Osteoblast (primary cell): ENCODE results near the gene RTF2. TPM values are rescaled to one million over a fixed set of nuclear protein-coding genes. Genes with fewer than 3 reads are reported as not detected.
"Not testable (repeated sequence)": the region's sequence is repeated elsewhere in the genome, so short reads cannot be mapped to it uniquely, and the experiment has no call there.

Source experiments
- DNase-seq: peaks from one replicate; pipeline ENCODE4 v3.0.0; 2011; ENCODE audit warnings: low spot score, mixed read lengths; ENCODE audit not compliant: insufficient read length; ENCODE audit errors: missing footprints
- H2AFZ ChIP-seq: 2 replicates; pipeline ENCODE4 v1.6.0; 2011; ENCODE audit warnings: mild to moderate bottlenecking, low read length
- H3K27ac ChIP-seq: 2 replicates; pipeline ENCODE4 v1.5.1; 2011; ENCODE audit warnings: mild to moderate bottlenecking, low read depth, low read length, moderate library complexity
- H3K27me3 ChIP-seq: 2 replicates; pipeline ENCODE4 v1.6.0; 2012; ENCODE audit warnings: mild to moderate bottlenecking, control low read depth, inconsistent platforms, low read length, moderate library complexity; ENCODE audit not compliant: insufficient read depth
- H3K36me3 ChIP-seq: 2 replicates; pipeline ENCODE4 v1.5.1; 2011; ENCODE audit warnings: mild to moderate bottlenecking, low read length, control low read depth, moderate library complexity; ENCODE audit not compliant: insufficient read depth
- H3K4me1 ChIP-seq: 2 replicates; pipeline ENCODE4 v1.5.1; 2011; ENCODE audit warnings: mild to moderate bottlenecking, low read length, control low read depth, moderate library complexity; ENCODE audit not compliant: insufficient read depth
- H3K4me2 ChIP-seq: 2 replicates; pipeline ENCODE4 v1.6.0; 2011; ENCODE audit warnings: mild to moderate bottlenecking, low read length; ENCODE audit not compliant: insufficient read depth
- H3K4me3 ChIP-seq: fragments of 200-600 bp; sonication (generic); 3 replicates; pipeline ENCODE4 v1.5.1; 2012; ENCODE audit warnings: mild to moderate bottlenecking, low read length, inconsistent platforms; ENCODE audit not compliant: insufficient read depth
- H3K79me2 ChIP-seq: 2 replicates; pipeline ENCODE4 v1.6.0; 2012; ENCODE audit warnings: mild to moderate bottlenecking, low read length, control low read depth, inconsistent platforms; ENCODE audit not compliant: insufficient read depth
- H3K9me3 ChIP-seq: 2 replicates; pipeline ENCODE4 v1.5.1; 2011; ENCODE audit warnings: low read depth, low read length, control low read depth
- H4K20me1 ChIP-seq: 2 replicates; pipeline ENCODE4 v1.6.0; 2012; ENCODE audit warnings: mild to moderate bottlenecking, low read length, control low read depth; ENCODE audit not compliant: insufficient read depth
- total RNA-seq: library from RNA; depleted of rRNA; stranded (reverse); fragments of >200 nt; gene quantifications from 2 replicates; pipeline ENCODE4 v1.2.3, GENCODE V29; 2012
- TF ChIP-seq, protein P1 (sequence below): IDR thresholded peaks from 2 replicates; pipeline ENCODE4 v1.5.1; 2011; ENCODE audit warnings: mild to moderate bottlenecking, low read depth, low read length, moderate library complexity; ENCODE audit errors: extremely low read depth

The RTF2 gene
- total RNA-seq, 1 donor = 69.1 TPM

DNA sequence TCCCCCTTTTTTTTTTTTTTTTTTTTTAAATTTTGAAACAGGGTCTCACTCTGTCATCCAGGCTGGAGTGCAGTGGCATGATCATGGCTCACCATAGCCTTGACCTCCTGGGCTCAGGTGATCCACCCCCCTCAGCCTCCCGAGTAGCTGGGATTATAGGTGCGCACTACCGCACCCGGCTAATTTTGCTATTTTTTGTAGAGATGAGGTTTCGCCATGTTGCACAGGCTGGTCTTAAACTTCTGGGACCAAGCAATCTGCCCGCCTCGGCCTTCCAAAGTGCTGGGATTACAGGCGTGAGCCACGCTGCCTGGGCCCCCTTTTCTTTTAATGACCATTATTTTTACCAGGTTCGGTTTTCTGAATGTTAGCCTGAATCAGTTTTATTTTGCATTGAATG, 51.1 kb downstream of the RTF2 start:
- TF ChIP-seq, protein P1, sequence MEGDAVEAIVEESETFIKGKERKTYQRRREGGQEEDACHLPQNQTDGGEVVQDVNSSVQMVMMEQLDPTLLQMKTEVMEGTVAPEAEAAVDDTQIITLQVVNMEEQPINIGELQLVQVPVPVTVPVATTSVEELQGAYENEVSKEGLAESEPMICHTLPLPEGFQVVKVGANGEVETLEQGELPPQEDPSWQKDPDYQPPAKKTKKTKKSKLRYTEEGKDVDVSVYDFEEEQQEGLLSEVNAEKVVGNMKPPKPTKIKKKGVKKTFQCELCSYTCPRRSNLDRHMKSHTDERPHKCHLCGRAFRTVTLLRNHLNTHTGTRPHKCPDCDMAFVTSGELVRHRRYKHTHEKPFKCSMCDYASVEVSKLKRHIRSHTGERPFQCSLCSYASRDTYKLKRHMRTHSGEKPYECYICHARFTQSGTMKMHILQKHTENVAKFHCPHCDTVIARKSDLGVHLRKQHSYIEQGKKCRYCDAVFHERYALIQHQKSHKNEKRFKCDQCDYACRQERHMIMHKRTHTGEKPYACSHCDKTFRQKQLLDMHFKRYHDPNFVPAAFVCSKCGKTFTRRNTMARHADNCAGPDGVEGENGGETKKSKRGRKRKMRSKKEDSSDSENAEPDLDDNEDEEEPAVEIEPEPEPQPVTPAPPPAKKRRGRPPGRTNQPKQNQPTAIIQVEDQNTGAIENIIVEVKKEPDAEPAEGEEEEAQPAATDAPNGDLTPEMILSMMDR = no peak
- Histone ChIP-seq H3K9me3 (peaks cover 6% of the 10 kb centered on the region), H3K27me3 (no peaks in the 10 kb centered on the region), H2AFZ (no peak overlapping the region), H3K4me3 (no peak overlapping the region), H3K4me1 (no peaks in the 10 kb centered on the region), H3K36me3 (peaks cover 39% of the 10 kb centered on the region), H3K79me2 (no peaks in the 10 kb centered on the region), H4K20me1 (no peaks in the 10 kb centered on the region), H3K4me2 (no peak overlapping the region), H3K27ac (no peak overlapping the region)
- no peak for DNase-seq

GRCh38 chr20:56520180-56520579, 51.8 kb downstream of the RTF2 start:
- H4K20me1 ChIP-seq = no peaks in the 10 kb centered on the region
- H3K9me3 ChIP-seq = peaks cover 6% of the 10 kb centered on the region
- no peaks in the 10 kb centered on the region for H3K27me3 ChIP-seq
- H3K4me3 ChIP-seq = no peak overlapping the region
- no peaks in the 10 kb centered on the region for H3K79me2 ChIP-seq
- no peak overlapping the region for H3K27ac ChIP-seq
- no peaks in the 10 kb centered on the region for H3K4me1 ChIP-seq
- no peak overlapping the region for H3K4me2 ChIP-seq
- no peak overlapping the region for H2AFZ ChIP-seq
- TF ChIP-seq, protein P1 = no peak
- DNase-seq = no peak
- peaks cover 39% of the 10 kb centered on the region for H3K36me3 ChIP-seq

GRCh38 chr20:56520746-56521354, 52.4 kb downstream of the RTF2 start:
- not testable (repeated sequence) for H3K4me3 ChIP-seq, H3K9me3 ChIP-seq, H3K79me2 ChIP-seq, DNase-seq, H4K20me1 ChIP-seq, H3K27ac ChIP-seq, H3K4me2 ChIP-seq, H2AFZ ChIP-seq, H3K4me1 ChIP-seq, H3K27me3 ChIP-seq
- H3K36me3 ChIP-seq = peaks cover 39% of the 10 kb centered on the region

GRCh38 chr20:56522311-56522710, 53.9 kb downstream of the RTF2 start:
- H3K4me1 ChIP-seq = no peaks in the 10 kb centered on the region

DNA sequence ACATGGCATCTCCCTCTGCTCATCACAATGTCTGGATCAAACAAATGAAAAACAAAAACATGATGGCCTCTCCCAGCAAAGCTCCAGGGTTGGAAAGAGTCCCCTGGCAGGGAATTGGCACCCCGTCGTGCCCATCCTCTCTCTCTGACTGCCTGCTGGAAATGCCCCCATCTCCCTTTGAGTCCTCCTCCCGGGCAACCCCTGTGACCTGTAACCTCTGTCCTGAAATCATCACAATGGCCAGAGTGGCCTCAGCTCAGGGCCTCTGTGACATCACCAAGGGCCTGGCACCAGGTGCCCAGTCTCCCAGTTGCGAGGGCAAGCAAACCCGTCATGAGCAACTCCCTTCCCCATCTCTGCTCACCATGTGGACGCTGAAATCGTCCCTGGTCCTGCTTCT, 56.0 kb downstream of the RTF2 start, which contains the start of gene FAM209A:
Gene FAM209A, plus strand, starts transcription at position 301 of the 400 bp plus-strand sequence. Its CDS starts 65 bp downstream, at position 366.
- not testable (repeated sequence) for H2AFZ ChIP-seq, H4K20me1 ChIP-seq, H3K79me2 ChIP-seq, H3K4me3 ChIP-seq, H3K27ac ChIP-seq, H3K4me2 ChIP-seq, H3K27me3 ChIP-seq, H3K4me1 ChIP-seq, H3K9me3 ChIP-seq, DNase-seq
- peaks cover 12% of the 10 kb centered on the region for H3K36me3 ChIP-seq

More at GRCh38 chr20:56522311-56522710, 53.9 kb downstream of the RTF2 start:
- TF ChIP-seq, protein P1 = no peak
- DNase-seq = no peak
- Histone ChIP-seq H3K4me2 (no peak overlapping the region), H3K36me3 (peaks cover 29% of the 10 kb centered on the region), H4K20me1 (no peaks in the 10 kb centered on the region), H3K79me2 (no peaks in the 10 kb centered on the region), H3K4me3 (no peak overlapping the region), H2AFZ (no peak overlapping the region), H3K27ac (no peak overlapping the region), H3K27me3 (no peaks in the 10 kb centered on the region), H3K9me3 (peaks cover 6% of the 10 kb centered on the region)
